H9 (cell line): ENCODE data around the gene ABTB1. TPM values are rescaled to one million over a fixed set of nuclear protein-coding genes. Genes with fewer than 3 reads are reported as not detected.

Source experiments
- DNase-seq: peaks from one replicate; pipeline ENCODE4 v3.0.0-alpha.2; 2017
- H2AFZ ChIP-seq: one replicate; pipeline ENCODE4 v1.6.1; 2013; ENCODE audit warnings: mild to moderate bottlenecking, low read length, control low read depth, moderate library complexity
- H2AK5ac ChIP-seq: 2 replicates; pipeline ENCODE4 v1.6.1; 2013; ENCODE audit warnings: low read length, control low read depth, mixed read lengths; ENCODE audit not compliant: insufficient read length
- H2BK120ac ChIP-seq: one replicate; pipeline ENCODE4 v1.6.1; 2013; ENCODE audit warnings: low read depth, mild to moderate bottlenecking, low read length, control low read depth, inconsistent platforms; ENCODE audit not compliant: poor library complexity, severe bottlenecking
- H2BK12ac ChIP-seq: 2 replicates; pipeline ENCODE4 v1.6.1; 2013; ENCODE audit warnings: low read length, control low read depth, mixed read lengths, low read depth; ENCODE audit not compliant: insufficient read length
- H2BK15ac ChIP-seq: 2 replicates; pipeline ENCODE4 v1.6.1; 2013; ENCODE audit warnings: low read depth, low read length, control low read depth
- H2BK20ac ChIP-seq: one replicate; pipeline ENCODE4 v1.6.1; 2013; ENCODE audit warnings: low read depth, mild to moderate bottlenecking, low read length, control low read depth, inconsistent platforms; ENCODE audit not compliant: poor library complexity, severe bottlenecking
- H2BK5ac ChIP-seq: 2 replicates; pipeline ENCODE4 v1.6.1; 2013; ENCODE audit warnings: low read length, control low read depth, mixed read lengths; ENCODE audit not compliant: insufficient read length
- H3K14ac ChIP-seq: 2 replicates; pipeline ENCODE4 v1.6.1; 2013; ENCODE audit warnings: low read length, control low read depth; ENCODE audit not compliant: insufficient read depth
- H3K18ac ChIP-seq: 2 replicates; pipeline ENCODE4 v1.6.1; 2013; ENCODE audit warnings: low read depth, mild to moderate bottlenecking, mixed read lengths, low read length, control low read depth; ENCODE audit not compliant: insufficient read length
- H3K23ac ChIP-seq: 2 replicates; pipeline ENCODE4 v1.6.1; 2013; ENCODE audit warnings: low read length, control low read depth, mixed read lengths, low read depth; ENCODE audit not compliant: insufficient read length
- H3K23me2 ChIP-seq: 2 replicates; pipeline ENCODE4 v1.6.1; 2013; ENCODE audit warnings: low read depth, mild to moderate bottlenecking, mixed read lengths, low read length, control low read depth; ENCODE audit not compliant: insufficient read length, poor library complexity, severe bottlenecking
- H3K27ac ChIP-seq: 2 replicates; pipeline ENCODE4 v1.5.1; 2013; ENCODE audit warnings: low read length, control low read depth, mixed read lengths, low read depth; ENCODE audit not compliant: insufficient read length
- H3K27me3 ChIP-seq: 2 replicates; pipeline ENCODE4 v1.6.1; 2013; ENCODE audit warnings: low read length, control low read depth, inconsistent platforms; ENCODE audit not compliant: insufficient read depth
- H3K4ac ChIP-seq: 2 replicates; pipeline ENCODE4 v1.6.1; 2013; ENCODE audit warnings: low read depth, mild to moderate bottlenecking, control low read depth, inconsistent platforms, low read length, moderate library complexity
- H3K4me1 ChIP-seq: 2 replicates; pipeline ENCODE4 v1.6.1; 2013; ENCODE audit warnings: low read length, control low read depth, inconsistent platforms; ENCODE audit not compliant: insufficient read depth
- H3K4me2 ChIP-seq: 2 replicates; pipeline ENCODE4 v1.6.1; 2013; ENCODE audit warnings: low read length, control low read depth, mixed read lengths; ENCODE audit not compliant: insufficient read length, insufficient read depth
- H3K56ac ChIP-seq: 2 replicates; pipeline ENCODE4 v1.6.1; 2013; ENCODE audit warnings: low read depth, mild to moderate bottlenecking, mixed read lengths, low read length, control low read depth; ENCODE audit not compliant: insufficient read length
- H3K79me1 ChIP-seq: 2 replicates; pipeline ENCODE4 v1.6.1; 2013; ENCODE audit warnings: low read depth, mild to moderate bottlenecking, moderate library complexity, low read length, control low read depth, inconsistent platforms; ENCODE audit not compliant: insufficient read depth, poor library complexity, severe bottlenecking
- H3K79me2 ChIP-seq: 2 replicates; pipeline ENCODE4 v1.6.1; 2013; ENCODE audit warnings: low read length, control low read depth, inconsistent platforms; ENCODE audit not compliant: insufficient read depth
- H3K9ac ChIP-seq: 2 replicates; pipeline ENCODE4 v1.6.1; 2013; ENCODE audit warnings: low read length, control low read depth, mixed read lengths; ENCODE audit not compliant: insufficient read length; ENCODE audit errors: extremely low read depth
- H3K9me3 ChIP-seq: one replicate; pipeline ENCODE4 v1.6.1; 2013; ENCODE audit warnings: low read depth, low read length, inconsistent platforms; ENCODE audit not compliant: control insufficient read depth
- H3T11ph ChIP-seq: one replicate; pipeline ENCODE4 v1.6.1; 2013; ENCODE audit warnings: mild to moderate bottlenecking, low read length, control low read depth, inconsistent platforms
- H4K20me1 ChIP-seq: one replicate; pipeline ENCODE4 v1.6.1; 2013; ENCODE audit not compliant: control insufficient read depth, insufficient read length, insufficient read depth
- H4K5ac ChIP-seq: 2 replicates; pipeline ENCODE4 v1.6.1; 2013; ENCODE audit warnings: low read depth, mild to moderate bottlenecking, mixed read lengths, low read length, control low read depth; ENCODE audit not compliant: insufficient read length
- H4K8ac ChIP-seq: replicated peaks from 2 replicates; pipeline ENCODE4 v1.6.1; 2013; ENCODE audit warnings: low read length, control low read depth, mixed read lengths, low read depth; ENCODE audit not compliant: insufficient read length
- H4K91ac ChIP-seq: 2 replicates; pipeline ENCODE4 v1.6.1; 2013; ENCODE audit warnings: low read depth, mild to moderate bottlenecking, moderate library complexity, mixed read lengths, low read length, control low read depth; ENCODE audit not compliant: insufficient read length
- H3K27ac Mint-ChIP-seq, 3 experiments: 2 replicates in 2 of 3; 3 replicates in 1 of 3; pipeline ENCODE4 v1.8.0; 2020 to 2021; ENCODE audit warnings: mixed read lengths in 3 of 3, mild to moderate bottlenecking in 1 of 3, moderate library complexity in 1 of 3
- H3K27me3 Mint-ChIP-seq: 2 replicates; pipeline ENCODE4 v1.8.0; 2021; ENCODE audit warnings: low read depth, mild to moderate bottlenecking, moderate library complexity, mixed read lengths
- H3K36me3 Mint-ChIP-seq, 3 experiments: 2 replicates in 2 of 3; 3 replicates in 1 of 3; pipeline ENCODE4 v1.8.0; 2020 to 2021; ENCODE audit warnings: low read depth in 3 of 3, mixed read lengths in 3 of 3; ENCODE audit not compliant: insufficient read depth in 1 of 3
- H3K4me1 Mint-ChIP-seq, 2 experiments: 2 replicates each; pipeline ENCODE4 v1.8.0; 2020; ENCODE audit warnings: mixed read lengths in 2 of 2
- H3K4me3 Mint-ChIP-seq, 2 experiments: 2 replicates in 1 of 2; 3 replicates in 1 of 2; pipeline ENCODE4 v1.8.0; 2020 to 2021; ENCODE audit warnings: mild to moderate bottlenecking in 2 of 2, mixed read lengths in 2 of 2, moderate library complexity in 1 of 2
- H3K9me3 Mint-ChIP-seq, 2 experiments: 2 replicates in 1 of 2; 3 replicates in 1 of 2; pipeline ENCODE4 v1.8.0; 2020; ENCODE audit warnings: mild to moderate bottlenecking in 2 of 2, mixed read lengths in 2 of 2, moderate library complexity in 1 of 2
- WGBS: extraction: QIAGEN DNeasy Blood & Tissue Kit; methylation state at CpG from one replicate; pipeline ENCODE4 v1.1.7; 2013; ENCODE audit warnings: missing lambda C conversion rate, low lambda C conversion rate, mixed read lengths; ENCODE audit not compliant: insufficient read length; ENCODE audit errors: extremely low coverage; 5-methylcytosine and 5-hydroxymethylcytosine counted together
- total RNA-seq: library from RNA; stranded (reverse); gene quantifications from 2 replicates; pipeline ENCODE4 v1.2.1, GENCODE V29; 2021
- TF ChIP-seq, protein P1 (sequence below): fragments of 200-600 bp; sonication (generic); conservative IDR thresholded peaks from 3 replicates; pipeline ENCODE4 v1.8.0; 2021; ENCODE audit warnings: antibody characterized with exemption, mild to moderate bottlenecking

ABTB1 gene
- total RNA-seq, 1 experiment from 2014 or later = 6.2 TPM

DNA sequence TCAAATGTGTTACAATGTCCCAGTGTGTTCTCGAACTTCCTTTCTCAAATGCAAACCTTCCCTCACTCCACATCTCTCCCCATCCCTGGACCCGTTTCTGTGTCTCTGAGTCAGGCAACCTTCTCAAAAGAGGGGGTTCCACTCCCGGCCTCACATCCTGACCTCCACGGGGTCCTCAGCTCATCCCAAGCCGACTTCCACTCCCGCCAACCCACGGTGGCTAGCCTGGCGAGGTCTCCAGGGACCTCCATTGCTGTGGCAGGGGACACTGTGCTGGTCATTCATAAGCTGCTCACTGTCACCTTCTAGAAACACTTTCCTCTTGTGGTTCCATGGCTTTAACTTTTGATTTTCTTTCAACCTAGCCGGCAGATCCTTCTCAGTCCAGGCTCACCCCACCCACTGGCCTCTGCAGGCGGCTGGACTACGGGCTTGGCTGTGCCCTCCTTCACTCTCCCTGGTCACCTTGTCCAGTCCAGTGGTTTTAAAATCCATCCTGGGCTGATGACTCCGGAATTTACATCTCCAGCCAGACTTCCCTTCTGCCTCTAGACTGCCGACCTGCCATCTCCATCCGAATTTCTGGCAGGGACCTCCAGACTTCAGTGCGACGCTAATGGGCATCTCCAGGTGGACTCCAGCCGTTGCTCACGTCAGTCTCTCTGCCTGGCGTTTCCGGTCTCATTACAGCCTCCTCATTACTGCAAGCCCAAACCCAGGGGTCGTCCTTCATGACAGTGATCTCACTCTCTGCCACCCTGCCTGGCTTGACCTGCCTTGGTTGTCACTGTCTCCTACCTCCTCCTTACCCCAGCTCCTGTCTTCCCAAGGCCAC is 20.0 kb downstream of the ABTB1 start:
- no peak overlapping the region for H2BK12ac ChIP-seq
- Mint-ChIP-seq H3K9me3 (no peaks in the 10 kb centered on the region), H3K36me3 (no peaks in the 10 kb centered on the region), H3K27ac (no peak overlapping the region), H3K27me3 (no peaks in the 10 kb centered on the region), H3K4me1 (peaks cover 16 to 30% of the 10 kb centered on the region in 2 experiments), H3K4me3 (no peak overlapping the region; a peak in 1 of 5 replicates)
- no peak overlapping the region for H3K4ac ChIP-seq
- no peak overlapping the region for H2BK15ac ChIP-seq
- TF ChIP-seq, protein P1, sequence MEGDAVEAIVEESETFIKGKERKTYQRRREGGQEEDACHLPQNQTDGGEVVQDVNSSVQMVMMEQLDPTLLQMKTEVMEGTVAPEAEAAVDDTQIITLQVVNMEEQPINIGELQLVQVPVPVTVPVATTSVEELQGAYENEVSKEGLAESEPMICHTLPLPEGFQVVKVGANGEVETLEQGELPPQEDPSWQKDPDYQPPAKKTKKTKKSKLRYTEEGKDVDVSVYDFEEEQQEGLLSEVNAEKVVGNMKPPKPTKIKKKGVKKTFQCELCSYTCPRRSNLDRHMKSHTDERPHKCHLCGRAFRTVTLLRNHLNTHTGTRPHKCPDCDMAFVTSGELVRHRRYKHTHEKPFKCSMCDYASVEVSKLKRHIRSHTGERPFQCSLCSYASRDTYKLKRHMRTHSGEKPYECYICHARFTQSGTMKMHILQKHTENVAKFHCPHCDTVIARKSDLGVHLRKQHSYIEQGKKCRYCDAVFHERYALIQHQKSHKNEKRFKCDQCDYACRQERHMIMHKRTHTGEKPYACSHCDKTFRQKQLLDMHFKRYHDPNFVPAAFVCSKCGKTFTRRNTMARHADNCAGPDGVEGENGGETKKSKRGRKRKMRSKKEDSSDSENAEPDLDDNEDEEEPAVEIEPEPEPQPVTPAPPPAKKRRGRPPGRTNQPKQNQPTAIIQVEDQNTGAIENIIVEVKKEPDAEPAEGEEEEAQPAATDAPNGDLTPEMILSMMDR = no peak
- no peak overlapping the region for H2BK120ac ChIP-seq
- no peak for DNase-seq
- H3T11ph ChIP-seq = no peak overlapping the region
- no peak overlapping the region for H3K4me2 ChIP-seq
- no peaks in the 10 kb centered on the region for H3K9me3 ChIP-seq
- H4K8ac ChIP-seq = no peak overlapping the region
- no peak overlapping the region for H4K91ac ChIP-seq
- H3K9ac ChIP-seq = no peak overlapping the region
- no peak overlapping the region for H2AFZ ChIP-seq
- H3K27ac ChIP-seq = no peak overlapping the region
- H3K4me1 ChIP-seq = no peaks in the 10 kb centered on the region; the same call in 1 of the 2 replicates
- H2AK5ac ChIP-seq = no peak overlapping the region
- H3K27me3 ChIP-seq = no peaks in the 10 kb centered on the region
- WGBS = no CpG with 5 or more reads among the region's 21 CpGs
- H3K18ac ChIP-seq = no peak overlapping the region
- H2BK20ac ChIP-seq = no peak overlapping the region
- H3K79me1 ChIP-seq = no peaks in the 10 kb centered on the region
- H4K5ac ChIP-seq = no peak overlapping the region
- no peak overlapping the region for H2BK5ac ChIP-seq
- no peak overlapping the region for H3K14ac ChIP-seq
- no peak overlapping the region for H3K56ac ChIP-seq
- H3K23me2 ChIP-seq = no peaks in the 10 kb centered on the region
- no peaks in the 10 kb centered on the region for H4K20me1 ChIP-seq
- no peaks in the 10 kb centered on the region for H3K79me2 ChIP-seq
- no peak overlapping the region for H3K23ac ChIP-seq
